Sigmoid colon (tissue), 7 donors: ENCODE results near the gene FRMPD4. TPM values are rescaled to one million over a fixed set of nuclear protein-coding genes. Genes with fewer than 3 reads are reported as not detected.

Experiments
- DNase-seq: peaks from one replicate; pipeline ENCODE4 v3.0.0-alpha.2; 2019
- H3K27ac ChIP-seq, 4 donors: fragments of 200-600 bp; sonication (generic); one replicate each; pipeline ENCODE4 v1.5.1; 2016 to 2019; ENCODE audit warnings: mild to moderate bottlenecking in 1 of 4
- H3K27me3 ChIP-seq, 3 donors: fragments of 200-600 bp; sonication (generic); one replicate each; pipeline ENCODE4 v1.5.1; 2019; ENCODE audit warnings: mild to moderate bottlenecking in 1 of 3
- H3K36me3 ChIP-seq, 4 donors: fragments of 200-600 bp; sonication (generic); one replicate each; pipeline ENCODE4 v1.5.1; 2016 to 2019
- H3K4me1 ChIP-seq, 4 donors: fragments of 200-600 bp; sonication (generic); one replicate each; pipeline ENCODE4 v1.5.1; 2017 to 2019
- H3K4me3 ChIP-seq, 4 donors: fragments of 200-600 bp; sonication (generic); one replicate each; pipeline ENCODE4 v1.5.1; 2017 to 2019; ENCODE audit warnings: mild to moderate bottlenecking in 2 of 4, moderate library complexity in 1 of 4
- H3K9me3 ChIP-seq, 4 donors: fragments of 200-600 bp in 3 of 4; sonication (generic) in 3 of 4; one replicate each; pipeline versions ENCODE4 v1.5.1 to v1.6.1; 2013 to 2019
- EP300 ChIP-seq, 4 donors: sonication (generic); formaldehyde crosslinking; IDR thresholded peaks; one replicate each; pipeline ENCODE4 v1.6.1; 2017; ENCODE audit warnings: antibody characterized with exemption in 4 of 4
- POLR2A ChIP-seq, 2 donors: fragments of 450-650 bp; IDR thresholded peaks; one replicate each; pipeline ENCODE4 v1.6.1; 2016; ENCODE audit warnings: antibody characterized with exemption in 2 of 2, mild to moderate bottlenecking in 2 of 2, moderate library complexity in 2 of 2
- POLR2AphosphoS5 ChIP-seq, 4 donors: sonication (generic); formaldehyde crosslinking; IDR thresholded peaks; one replicate each; pipeline ENCODE4 v1.6.1; 2017; ENCODE audit warnings: antibody characterized with exemption in 4 of 4
- WGBS, 2 donors: extraction: QIAGEN DNeasy Blood & Tissue Kit; methylation state at CpG; one replicate each; pipeline ENCODE4 v1.1.7; 2013; 5-methylcytosine and 5-hydroxymethylcytosine counted together
- intact Hi-C: fragments of 100-400 bp; cut with DNase I; formaldehyde crosslinking; loops from one replicate; pipeline ENCODE4 v1.15.1; 2023
- polyA plus RNA-seq, 3 donors: library from polyadenylated mRNA; stranded (reverse); fragments of 200-250 nt; gene quantifications; one replicate each; pipeline ENCODE4 v1.2.3, GENCODE V29; 2013
- total RNA-seq, 4 donors: library from RNA; depleted of rRNA; stranded (reverse); fragments of >200 nt; gene quantifications; one replicate each; pipeline ENCODE4 v1.1.0, GENCODE V29; 2016
- TF ChIP-seq, protein P1 (sequence below), 4 experiments: fragments of 450-650 bp in 3 of 4; fragments of 200-600 bp in 1 of 4; IDR thresholded peaks; one replicate each; pipeline ENCODE4 v1.5.1; 2016 to 2019; ENCODE audit warnings: antibody characterized with exemption in 4 of 4, mild to moderate bottlenecking in 3 of 4, moderate library complexity in 2 of 4
- donor health status: healthy with polysubstance abuse.
- donor health status: Bipolar disorder and iron deficiency.
- donor health status: healthy.

The FRMPD4 gene
- total and polyA plus RNA-seq, 7 donors, result 0.22 to 5.8 (median 2.9) TPM; not detected in 2

DNA sequence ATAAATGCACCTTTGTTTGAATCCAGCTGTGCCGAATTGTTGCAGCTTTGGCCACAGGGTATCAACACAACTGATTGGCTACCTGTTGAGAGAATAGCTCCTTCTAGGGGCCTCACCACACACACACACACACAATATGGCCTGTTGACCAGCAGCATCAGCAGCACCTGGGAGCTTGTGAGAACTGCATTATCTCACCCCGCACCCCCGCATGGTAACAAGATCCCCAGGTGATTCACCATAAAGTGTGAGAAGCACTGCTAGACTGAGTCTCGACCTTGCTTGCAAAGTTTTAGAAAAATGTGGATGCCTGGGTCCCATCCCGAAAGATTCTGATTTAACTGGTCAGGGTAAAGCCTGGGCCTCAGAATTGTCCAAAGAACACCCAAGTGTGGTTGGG, 476.0 kb downstream of the FRMPD4 start:
- H3K4me1 ChIP-seq, result no peaks in the 10 kb centered on the region
- 87% methylated on average over 5 of the region's 5 CpGs for WGBS, 2 donors
- DNase-seq, result no peak
- H3K4me3 ChIP-seq, result no peak overlapping the region
- intact Hi-C loops, result no loop called here
- no peak overlapping the region for H3K27ac ChIP-seq
- no peaks in the 10 kb centered on the region for H3K27me3 ChIP-seq
- H3K9me3 ChIP-seq, result no peaks in the 10 kb centered on the region
- TF ChIP-seq POLR2AphosphoS5 (IDR thresholded peaks at IDR 0.05), result no peak
- TF ChIP-seq POLR2A (IDR thresholded peaks at IDR 0.05), result no peak
- H3K36me3 ChIP-seq, result no peaks in the 10 kb centered on the region

DNA sequence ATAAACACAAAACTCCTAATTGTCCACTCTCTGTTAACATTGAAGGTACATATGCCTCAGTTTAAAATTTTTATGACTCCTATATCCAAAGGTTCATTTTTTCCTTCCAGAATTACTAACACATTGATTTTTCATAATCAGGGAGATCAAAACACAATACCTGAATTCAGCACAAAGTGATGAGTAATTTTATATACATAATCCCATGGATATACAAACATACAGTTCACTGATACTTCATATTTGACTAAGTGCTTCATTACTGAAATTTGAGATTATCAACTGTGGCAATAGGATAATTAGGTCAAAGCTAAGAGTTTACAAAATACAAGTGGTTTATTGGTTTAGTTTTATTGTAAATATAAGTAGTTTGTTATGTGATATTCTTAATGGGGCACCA, 476.8 kb downstream of the FRMPD4 start:
- intact Hi-C loops, result no loop called here
- TF ChIP-seq EP300 (IDR thresholded peaks at IDR 0.05) (no peak), POLR2A (IDR thresholded peaks at IDR 0.05) (no peak), POLR2AphosphoS5 (IDR thresholded peaks at IDR 0.05) (no peak)
- TF ChIP-seq, protein P1, sequence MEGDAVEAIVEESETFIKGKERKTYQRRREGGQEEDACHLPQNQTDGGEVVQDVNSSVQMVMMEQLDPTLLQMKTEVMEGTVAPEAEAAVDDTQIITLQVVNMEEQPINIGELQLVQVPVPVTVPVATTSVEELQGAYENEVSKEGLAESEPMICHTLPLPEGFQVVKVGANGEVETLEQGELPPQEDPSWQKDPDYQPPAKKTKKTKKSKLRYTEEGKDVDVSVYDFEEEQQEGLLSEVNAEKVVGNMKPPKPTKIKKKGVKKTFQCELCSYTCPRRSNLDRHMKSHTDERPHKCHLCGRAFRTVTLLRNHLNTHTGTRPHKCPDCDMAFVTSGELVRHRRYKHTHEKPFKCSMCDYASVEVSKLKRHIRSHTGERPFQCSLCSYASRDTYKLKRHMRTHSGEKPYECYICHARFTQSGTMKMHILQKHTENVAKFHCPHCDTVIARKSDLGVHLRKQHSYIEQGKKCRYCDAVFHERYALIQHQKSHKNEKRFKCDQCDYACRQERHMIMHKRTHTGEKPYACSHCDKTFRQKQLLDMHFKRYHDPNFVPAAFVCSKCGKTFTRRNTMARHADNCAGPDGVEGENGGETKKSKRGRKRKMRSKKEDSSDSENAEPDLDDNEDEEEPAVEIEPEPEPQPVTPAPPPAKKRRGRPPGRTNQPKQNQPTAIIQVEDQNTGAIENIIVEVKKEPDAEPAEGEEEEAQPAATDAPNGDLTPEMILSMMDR (IDR thresholded peaks at IDR 0.05), result no peak
- H3K4me3 ChIP-seq, result no peak overlapping the region
- no peak for DNase-seq
- H3K4me1 ChIP-seq, result no peaks in the 10 kb centered on the region
- H3K27me3 ChIP-seq, result no peaks in the 10 kb centered on the region
- no peaks in the 10 kb centered on the region for H3K9me3 ChIP-seq
- H3K27ac ChIP-seq, result no peak overlapping the region
- H3K36me3 ChIP-seq, result no peaks in the 10 kb centered on the region

DNA sequence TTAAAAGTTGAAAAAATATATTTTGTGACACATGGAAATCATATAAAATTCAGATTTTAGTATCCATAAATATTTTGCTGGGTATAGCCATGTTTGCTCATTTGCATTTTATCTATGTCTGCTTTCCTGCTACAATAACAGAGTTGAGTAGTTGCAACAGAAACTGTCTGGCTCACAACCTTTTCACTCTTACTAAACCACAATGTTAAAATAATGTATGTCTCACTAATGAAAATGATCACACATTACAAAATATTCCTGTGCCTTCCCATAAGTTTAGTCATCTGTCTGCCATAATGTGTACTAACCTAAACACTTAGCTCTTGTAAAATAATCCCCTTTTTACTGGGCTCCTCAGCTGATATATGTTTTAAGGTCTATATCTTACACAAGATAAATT, 479.0 kb downstream of the FRMPD4 start:
- no peaks in the 10 kb centered on the region for H3K27me3 ChIP-seq
- no peak overlapping the region for H3K27ac ChIP-seq
- intact Hi-C loops, result no loop called here
- DNase-seq, result no peak
- no peaks in the 10 kb centered on the region for H3K9me3 ChIP-seq
- TF ChIP-seq POLR2AphosphoS5 (IDR thresholded peaks at IDR 0.05) (no peak), EP300 (IDR thresholded peaks at IDR 0.05) (no peak), POLR2A (IDR thresholded peaks at IDR 0.05) (no peak)
- TF ChIP-seq, protein P1 (IDR thresholded peaks at IDR 0.05), result no peak
- no peak overlapping the region for H3K4me3 ChIP-seq
- H3K4me1 ChIP-seq, result no peaks in the 10 kb centered on the region
- H3K36me3 ChIP-seq, result no peaks in the 10 kb centered on the region

DNA sequence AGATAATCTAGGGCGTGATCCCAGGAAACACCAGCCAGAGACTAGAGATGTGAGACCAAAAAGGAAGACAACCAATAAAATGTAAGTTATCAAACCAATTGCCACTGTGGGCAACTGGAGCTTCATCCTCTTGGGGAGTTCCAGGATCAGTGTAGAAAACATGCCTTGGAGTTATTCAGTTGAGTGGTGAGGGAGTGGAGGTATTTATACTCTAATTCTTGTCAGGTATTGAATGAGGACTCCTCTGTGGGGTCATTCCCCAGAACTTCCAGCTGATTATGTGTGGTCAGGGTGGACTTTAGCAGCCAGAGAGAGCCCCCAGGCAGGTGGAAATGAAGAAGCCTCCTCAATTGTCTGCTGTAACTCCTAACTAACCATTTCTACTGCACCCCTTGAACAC, 509.0 kb downstream of the FRMPD4 start:
- H3K4me1 ChIP-seq, result no peaks in the 10 kb centered on the region
- peaks cover 0 to 3% (median 0%) of the 10 kb centered on the region in 4 donors for H3K9me3 ChIP-seq
- H3K27me3 ChIP-seq, result no peaks in the 10 kb centered on the region
- no peak overlapping the region for H3K4me3 ChIP-seq
- 77% methylated on average over 1 of the region's 1 CpG for WGBS, 2 donors
- no peak overlapping the region for H3K27ac ChIP-seq
- TF ChIP-seq POLR2A (IDR thresholded peaks at IDR 0.05), result no peak
- no peak for TF ChIP-seq EP300 (IDR thresholded peaks at IDR 0.05)
- no peak for TF ChIP-seq POLR2AphosphoS5 (IDR thresholded peaks at IDR 0.05)
- TF ChIP-seq, protein P1 (IDR thresholded peaks at IDR 0.05), result no peak
- DNase-seq, result no peak
- intact Hi-C loops, result no loop called here
- no peaks in the 10 kb centered on the region for H3K36me3 ChIP-seq

DNA sequence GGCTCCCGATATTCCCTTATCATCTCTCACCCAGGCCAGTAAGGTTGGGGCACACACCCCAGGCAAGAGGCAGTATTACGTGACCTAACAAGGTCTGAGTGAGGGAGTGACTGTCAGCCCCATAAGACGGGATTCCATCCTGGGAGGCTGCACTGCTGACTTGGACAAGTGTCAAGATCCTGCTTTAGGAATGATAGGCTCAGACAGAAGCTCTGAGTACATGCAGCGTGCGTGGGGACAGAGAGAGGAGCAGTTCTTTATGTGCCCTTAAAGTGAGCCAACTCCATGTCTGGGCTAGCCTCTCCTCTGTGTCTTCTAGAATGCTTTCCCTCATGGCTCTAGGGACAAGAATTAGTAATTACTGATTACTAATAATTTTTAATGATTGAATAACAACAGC, 510.7 kb downstream of the FRMPD4 start:
- Histone ChIP-seq H3K27ac (no peak overlapping the region), H3K9me3 (peaks cover 0 to 3% (median 0%) of the 10 kb centered on the region in 4 donors), H3K36me3 (no peaks in the 10 kb centered on the region), H3K4me3 (no peak overlapping the region), H3K4me1 (no peaks in the 10 kb centered on the region), H3K27me3 (no peaks in the 10 kb centered on the region)
- 80 to 81% methylated on average over 5 of the region's 5 CpGs for WGBS, 2 donors
- TF ChIP-seq, protein P1 (IDR thresholded peaks at IDR 0.05), result no peak
- no peak for TF ChIP-seq POLR2AphosphoS5 (IDR thresholded peaks at IDR 0.05)
- TF ChIP-seq POLR2A (IDR thresholded peaks at IDR 0.05), result no peak
- TF ChIP-seq EP300 (IDR thresholded peaks at IDR 0.05), result no peak
- no peak for DNase-seq
- intact Hi-C loops, result no loop called here
